ENCODE data around the gene SPTBN1.

- TF ChIP-seq SUZ12 (IDR thresholded peaks at IDR 0.05; ENCODE audit: extremely low read depth, insufficient read depth, insufficient read length), result no peak
- no peak for TF ChIP-seq YY1 (IDR thresholded peaks at IDR 0.05; ENCODE audit: insufficient read depth, insufficient read length)
- TF ChIP-seq ZNF274 (IDR thresholded peaks at IDR 0.05; ENCODE audit: low read depth, low read length), result no peak
Measured at GRCh38 chr2:54416938-54417337, 39.2 kb upstream of the SPTBN1 start.
